ENCODE results near the gene NPAS3.

The NPAS3 gene

DNA sequence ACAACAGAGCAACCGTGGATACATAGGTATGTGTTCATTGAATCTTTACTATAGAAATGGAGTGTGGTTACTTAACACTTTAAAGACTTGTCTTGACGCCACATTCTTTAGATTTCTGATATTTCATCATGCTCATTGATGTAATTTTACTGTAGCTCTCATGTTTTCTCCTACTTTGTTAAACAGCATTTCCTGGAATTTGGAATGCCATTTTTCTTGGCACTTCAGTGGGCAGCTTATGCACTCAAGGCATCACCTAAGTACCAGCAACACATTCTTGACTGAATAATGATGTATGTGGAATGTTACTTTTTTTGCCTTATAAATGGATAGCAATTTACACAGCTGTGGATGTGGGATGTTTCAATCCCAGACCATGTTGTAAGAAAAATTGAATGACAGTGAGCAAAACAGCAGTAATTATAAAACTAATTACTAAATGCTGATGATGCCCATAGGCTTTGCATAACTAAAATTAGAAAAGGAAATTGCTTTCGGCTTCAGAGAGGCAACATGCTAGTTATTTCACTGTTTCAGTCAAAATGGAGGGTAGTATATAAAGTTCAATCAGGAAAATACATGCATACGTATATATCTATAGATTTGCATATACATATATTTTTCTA, 298.5 kb downstream of the NPAS3 start:
- DNase-seq (ENCODE audit: extremely low read depth in 1 of 2, low read depth in 1 of 2), result no peak

DNA sequence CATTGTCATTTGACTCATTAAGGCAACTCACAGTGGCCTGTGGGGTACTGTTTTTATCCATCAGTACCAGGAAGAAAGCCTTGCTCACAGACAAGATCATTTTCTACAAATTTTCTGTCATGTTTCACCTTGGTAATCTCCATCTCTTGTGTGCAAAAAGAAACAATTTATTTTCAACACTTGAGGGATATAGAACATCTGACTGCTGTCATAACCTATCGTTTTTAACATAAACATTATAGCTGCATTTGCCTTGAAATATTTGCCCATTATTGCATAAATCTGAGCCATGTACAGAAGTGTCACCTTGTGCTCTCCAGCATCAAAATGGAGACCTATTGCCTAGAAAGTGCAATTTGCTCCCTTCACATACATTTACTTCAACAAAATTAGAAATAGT, 300.8 kb downstream of the NPAS3 start:
- DNase-seq (ENCODE audit: extremely low read depth in 1 of 2, low read depth in 1 of 2), result no peak

DNA sequence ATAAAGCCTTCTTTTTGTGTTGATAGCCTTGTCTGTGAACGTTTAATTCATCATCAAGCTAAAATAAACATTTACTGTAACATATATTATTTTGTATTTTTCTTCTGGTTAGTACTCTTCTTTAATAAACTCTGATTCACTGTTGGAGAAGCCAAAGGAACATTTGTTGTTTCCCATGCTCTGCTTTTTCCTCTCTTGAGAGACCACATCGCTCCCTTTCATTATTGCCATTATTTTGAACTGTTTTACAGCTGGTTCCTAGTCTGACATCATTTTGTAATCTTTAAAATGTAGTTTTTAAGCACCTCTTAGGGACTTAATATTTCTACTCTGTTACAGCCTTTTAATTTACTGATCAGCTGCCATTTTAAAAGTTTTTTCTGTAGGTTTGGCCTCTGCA, 301.8 kb downstream of the NPAS3 start:
- DNase-seq (ENCODE audit: extremely low read depth in 1 of 2, low read depth in 1 of 2), result no peak

DNA sequence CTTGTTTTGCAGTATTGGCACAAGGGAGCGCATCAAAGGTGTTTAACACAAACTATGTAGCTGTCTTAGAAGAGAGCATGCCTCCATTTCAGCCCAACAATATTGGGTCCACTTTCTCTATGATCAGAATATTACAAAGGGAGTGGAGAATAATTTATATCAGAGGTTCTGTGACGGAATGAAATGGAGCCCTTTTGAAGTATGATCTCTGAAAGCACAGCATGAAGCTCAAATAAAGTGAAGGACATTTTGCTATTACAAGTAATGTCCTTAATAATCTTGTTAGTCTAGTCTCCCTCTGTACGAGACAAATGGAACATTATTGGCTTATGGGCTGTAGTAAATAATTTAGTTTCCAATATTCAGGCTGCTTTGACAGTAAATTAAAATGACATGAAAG, 302.7 kb downstream of the NPAS3 start:
- no peak for DNase-seq (ENCODE audit: extremely low read depth in 1 of 2, low read depth in 1 of 2)

DNA sequence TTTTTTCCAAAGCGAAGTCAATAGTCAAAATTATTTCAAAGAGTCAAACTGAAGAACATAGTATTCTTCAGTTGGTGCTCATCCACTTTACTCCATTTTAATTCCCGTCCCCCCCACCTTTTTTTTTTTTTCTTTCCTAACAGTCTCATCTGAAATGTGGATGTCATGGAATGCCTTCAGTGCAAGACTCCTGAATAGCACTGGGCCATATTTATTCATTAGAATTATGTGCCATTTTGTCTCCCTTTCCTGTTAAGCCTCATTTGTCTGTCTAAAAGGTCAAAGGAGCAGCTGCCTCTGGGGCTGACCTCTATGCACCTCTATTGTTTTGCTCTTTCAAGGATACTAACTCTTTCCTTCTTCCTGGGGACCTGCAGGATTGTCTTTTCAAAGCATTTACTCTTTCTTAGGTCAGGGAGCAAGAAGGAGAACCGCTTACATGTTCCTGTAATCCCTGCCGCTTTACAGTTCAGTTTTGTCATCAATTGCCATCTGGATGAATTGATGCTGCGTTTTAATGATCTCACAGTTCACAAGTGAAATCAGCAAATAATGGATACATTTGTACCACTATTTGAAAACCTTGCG, 310.6 kb downstream of the NPAS3 start:
- no peak for DNase-seq (ENCODE audit: extremely low read depth in 1 of 2, low read depth in 1 of 2)

DNA sequence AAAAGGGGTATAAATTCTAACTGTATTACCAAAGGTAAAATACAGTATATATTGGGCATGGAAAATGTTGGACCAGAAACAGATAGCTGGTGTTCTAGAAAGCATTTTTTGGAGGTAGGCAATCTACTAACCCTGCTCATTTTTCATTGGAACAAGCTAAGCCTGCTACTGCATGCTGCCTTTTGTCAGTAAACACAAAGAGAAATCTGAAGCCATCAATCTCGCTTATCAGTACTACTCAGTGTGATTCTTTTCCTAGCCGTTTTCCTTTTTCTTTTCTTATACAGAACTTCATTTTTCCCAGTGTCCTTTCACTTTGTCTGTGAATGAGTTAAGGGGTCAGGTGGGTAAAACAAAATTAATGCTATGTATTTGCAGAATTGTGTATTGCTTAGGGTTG, 312.3 kb downstream of the NPAS3 start:
- no peak for DNase-seq (ENCODE audit: extremely low read depth in 1 of 2, low read depth in 1 of 2)

DNA sequence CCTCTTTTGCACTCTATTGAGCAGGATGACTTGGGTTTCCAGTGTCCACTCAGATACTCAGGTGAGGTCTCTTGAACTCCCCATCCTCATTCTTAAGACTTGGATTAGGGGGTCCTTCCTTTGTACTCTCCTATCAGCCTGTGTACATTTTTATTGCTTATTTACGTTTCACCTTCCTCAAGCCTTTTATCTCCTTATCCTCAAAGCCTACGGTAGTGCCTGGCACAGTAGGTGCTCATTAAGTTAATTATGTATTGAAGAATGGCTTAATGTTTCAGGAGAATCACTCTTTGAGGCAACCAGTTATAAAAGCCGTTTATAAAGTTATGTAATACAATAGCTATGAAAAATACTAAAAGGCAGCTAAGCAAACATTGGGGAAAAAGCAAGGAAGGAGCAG, 315.7 kb downstream of the NPAS3 start:
- no peak for DNase-seq (ENCODE audit: extremely low read depth in 1 of 2, low read depth in 1 of 2)

DNA sequence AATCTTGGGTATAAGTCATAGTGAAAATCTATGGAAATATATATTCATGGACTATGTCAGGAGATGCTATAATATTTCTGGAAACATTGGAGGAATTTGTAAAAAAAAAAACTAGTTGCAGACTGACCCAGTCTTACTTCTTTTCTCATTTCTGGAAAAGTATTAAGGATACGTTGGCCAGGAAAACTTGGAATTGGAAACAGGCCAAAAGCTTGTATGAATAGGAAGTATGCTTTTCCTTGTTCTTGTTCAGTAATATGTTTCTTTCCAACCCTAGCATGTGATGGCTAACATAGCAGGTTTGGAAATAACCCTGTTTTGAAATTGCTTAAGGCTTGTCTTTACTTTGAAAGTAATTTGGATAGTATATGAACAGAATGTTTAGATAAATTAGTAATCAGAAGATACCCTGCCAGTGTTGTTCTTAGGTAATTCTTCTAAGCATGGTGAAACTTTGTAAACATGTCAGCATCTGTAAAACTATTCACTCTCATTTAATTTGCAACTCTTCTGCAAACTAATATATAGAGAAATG, 316.2 kb downstream of the NPAS3 start:
- DNase-seq (ENCODE audit: extremely low read depth in 1 of 2, low read depth in 1 of 2), result no peak

DNA sequence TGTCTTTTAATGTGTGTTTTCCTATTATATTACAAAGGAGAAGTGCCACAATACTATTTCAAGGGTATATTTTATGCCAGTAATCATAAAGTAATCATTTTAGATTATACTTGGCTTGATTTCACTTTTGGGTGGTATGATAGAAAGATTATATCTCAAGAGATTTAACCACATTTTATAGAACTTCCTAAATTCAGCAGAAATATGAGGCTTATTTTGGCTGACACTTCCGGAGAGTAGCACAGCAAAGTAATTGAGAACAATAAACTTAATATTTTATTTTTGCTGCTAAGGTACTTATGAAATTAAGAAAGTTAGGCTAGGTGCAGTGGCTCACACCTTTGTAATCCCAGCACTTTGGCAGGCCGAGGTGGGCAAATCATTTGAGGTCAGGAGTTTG, 319.1 kb downstream of the NPAS3 start:
- DNase-seq (ENCODE audit: extremely low read depth in 1 of 2, low read depth in 1 of 2), result no peak

DNA sequence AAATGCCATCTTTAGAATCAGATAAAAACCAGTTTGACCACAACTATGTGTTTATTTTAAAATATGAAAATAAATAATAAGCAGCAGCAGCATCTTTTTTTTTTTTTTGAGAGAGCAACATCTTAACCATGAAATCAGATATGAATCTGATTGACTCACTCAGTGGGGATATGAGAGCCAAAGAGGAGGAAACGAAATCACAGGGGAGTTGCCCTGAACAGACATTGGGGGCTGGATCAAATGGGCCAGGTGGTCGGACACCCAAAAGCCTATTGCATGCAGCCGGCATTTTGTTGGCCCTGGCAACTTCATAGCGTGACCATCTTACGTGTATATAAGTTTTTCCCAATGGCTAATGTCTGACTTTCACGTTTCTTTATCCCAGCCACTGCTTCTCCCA, 321.1 kb downstream of the NPAS3 start:
- DNase-seq (ENCODE audit: extremely low read depth in 1 of 2, low read depth in 1 of 2), result no peak

DNA sequence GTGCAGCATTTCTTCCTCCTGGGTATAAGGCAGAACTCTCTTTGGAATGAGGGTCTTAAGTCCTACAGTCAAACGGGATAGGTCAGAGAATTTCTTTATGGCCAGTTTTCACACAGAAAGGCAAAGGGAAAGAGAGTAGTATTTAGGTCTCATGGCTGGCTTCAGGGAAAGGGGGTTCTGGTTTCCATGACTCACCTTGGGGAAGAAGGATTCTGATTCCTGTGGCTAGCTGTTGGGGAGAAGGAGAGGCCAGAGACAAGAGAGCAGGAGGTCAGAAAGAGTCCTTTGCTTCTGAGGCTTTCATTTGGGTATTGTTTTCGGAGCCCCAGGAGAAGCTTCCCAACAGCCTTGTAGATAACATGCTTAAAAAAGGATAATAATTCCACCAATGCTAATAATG, 332.5 kb downstream of the NPAS3 start:
- DNase-seq (ENCODE audit: extremely low read depth in 1 of 2, low read depth in 1 of 2), result no peak

DNA sequence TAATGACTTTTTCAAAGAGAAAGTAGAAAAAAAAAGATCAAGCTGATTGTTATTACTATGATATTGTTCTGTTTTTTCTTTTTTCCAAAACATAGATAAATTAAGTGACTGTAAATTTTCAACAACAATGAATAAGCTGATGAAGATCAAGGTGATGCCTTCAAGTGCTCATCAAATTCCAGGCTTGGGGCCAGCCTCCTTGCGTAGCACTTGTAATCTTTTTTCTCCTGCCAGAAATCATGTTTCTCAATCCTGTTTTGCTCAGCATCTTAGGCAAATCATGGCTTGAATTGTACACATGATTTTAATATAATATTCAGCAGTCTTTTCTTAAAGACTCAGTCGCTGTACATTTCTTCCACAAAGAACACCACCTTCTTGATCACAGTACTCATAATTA, 333.2 kb downstream of the NPAS3 start:
- DNase-seq (ENCODE audit: extremely low read depth in 1 of 2, low read depth in 1 of 2), result no peak

DNA sequence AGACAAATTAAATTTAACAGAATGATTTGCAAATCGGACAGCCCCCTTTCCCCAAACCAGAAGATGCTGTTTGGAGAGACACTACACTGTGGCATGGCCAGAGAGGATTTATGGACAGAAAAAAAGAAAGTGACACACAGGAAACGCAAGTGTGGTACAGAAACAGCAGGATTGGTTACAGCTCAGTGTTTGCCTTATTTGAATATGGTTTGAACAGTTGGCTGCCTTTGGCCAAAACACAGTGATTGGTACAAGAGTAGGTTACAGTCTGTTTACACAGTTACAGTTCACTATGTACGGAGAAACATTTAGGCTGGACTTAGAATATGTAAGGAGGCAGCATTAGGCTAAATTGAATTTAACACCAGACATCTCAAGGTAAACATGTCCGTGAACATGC, 335.3 kb downstream of the NPAS3 start:
- no peak for DNase-seq (ENCODE audit: extremely low read depth in 1 of 2, low read depth in 1 of 2)

DNA sequence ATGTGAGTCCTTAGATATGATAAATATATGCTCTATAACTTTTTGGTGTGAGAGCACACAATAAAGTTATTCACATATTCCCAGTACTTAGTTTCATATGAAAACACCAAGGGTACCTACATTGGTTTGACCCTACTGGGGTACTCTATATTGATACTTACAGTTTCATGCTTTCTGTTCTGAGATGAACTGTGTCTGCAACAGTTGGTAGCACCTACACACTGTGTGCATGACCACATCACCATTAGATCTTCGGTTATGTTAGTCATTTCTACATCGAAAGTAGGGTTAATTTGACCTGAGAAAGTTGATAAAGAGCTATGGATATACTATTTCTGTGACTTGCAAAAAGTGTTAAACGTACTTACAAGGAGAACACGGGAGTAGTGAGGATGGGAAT, 337.2 kb downstream of the NPAS3 start:
- DNase-seq (ENCODE audit: extremely low read depth in 1 of 2, low read depth in 1 of 2), result no peak

DNA sequence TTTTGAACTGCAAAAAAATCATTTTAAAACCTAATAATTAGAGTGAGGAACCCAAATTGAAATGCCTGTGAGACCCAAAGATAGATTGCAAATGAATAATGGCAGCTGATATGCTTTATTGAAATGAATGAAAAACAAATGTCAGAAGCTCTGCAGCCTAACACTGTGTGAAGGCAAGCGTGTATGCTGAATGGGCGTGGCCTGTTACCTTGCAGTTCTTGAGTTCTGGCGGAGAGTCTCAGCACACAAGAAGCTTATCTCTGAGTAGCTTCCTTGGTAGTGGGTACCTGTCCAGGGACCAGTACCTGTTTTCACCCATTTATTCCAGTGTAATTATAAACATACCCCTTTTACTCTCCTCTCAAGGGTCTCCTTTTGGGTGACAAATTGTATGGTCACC, 341.2 kb downstream of the NPAS3 start:
- no peak for DNase-seq (ENCODE audit: extremely low read depth in 1 of 2, low read depth in 1 of 2)

DNA sequence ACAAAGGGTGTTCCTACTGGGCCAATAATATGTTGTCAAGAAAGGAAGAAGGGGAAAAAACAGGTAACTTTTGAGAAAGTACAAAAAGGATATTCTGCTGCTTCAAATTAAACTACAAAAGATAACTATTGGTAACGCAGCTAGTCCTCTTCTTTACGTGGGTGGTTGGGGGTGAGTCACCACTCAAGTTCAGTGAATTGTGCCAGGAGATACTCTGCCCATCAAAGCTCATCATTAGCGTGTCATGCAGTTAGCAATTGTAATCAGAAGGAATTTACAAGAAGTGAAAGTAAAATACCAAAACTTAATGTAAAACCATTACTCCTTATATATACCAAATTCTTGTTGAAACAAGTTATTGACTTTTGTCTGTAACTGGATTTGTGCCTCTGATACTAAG, 342.0 kb downstream of the NPAS3 start:
- DNase-seq (ENCODE audit: extremely low read depth in 1 of 2, low read depth in 1 of 2), result no peak

DNA sequence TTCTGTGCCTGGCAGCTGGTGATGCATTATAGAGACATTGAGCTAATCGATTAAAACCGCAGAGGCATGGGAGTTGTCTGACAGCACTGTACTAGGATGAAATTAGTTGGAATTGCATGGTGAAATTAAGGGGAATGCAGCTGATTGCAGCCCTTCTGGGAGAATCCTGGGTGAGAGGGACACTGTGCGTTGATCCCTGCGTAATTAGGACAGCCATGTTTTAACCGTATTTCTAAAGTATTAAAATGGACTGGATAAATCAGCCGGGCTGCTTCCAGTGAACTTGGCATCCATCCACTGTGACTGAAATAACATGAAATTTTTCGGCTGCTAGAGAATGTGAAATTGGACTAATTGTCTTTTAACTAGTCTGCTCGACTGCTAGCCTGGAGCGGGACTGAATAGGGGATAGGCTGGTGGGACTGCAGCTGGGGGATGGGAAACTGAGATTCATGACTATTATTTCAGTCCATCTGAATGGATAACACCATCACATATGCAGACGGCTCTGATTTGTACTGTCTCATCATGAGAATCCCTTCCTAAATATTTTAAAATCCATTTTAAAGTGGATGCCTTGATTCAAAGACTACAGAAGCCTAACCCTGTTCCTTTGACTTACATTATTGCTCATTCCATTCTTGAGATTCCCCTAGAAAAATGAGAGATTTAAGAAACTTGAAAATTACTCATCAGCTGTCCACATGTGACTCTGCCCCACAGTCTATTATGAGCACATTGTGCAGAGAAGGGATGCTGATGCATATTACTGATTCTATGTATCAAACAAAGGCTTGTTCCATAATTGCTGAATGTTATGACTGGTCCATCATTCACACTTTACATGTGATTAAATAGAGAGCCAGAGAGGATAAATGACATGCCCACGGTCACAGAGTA, 343.9 kb downstream of the NPAS3 start:
- DNase-seq (ENCODE audit: extremely low read depth in 1 of 2, low read depth in 1 of 2), result no peak

DNA sequence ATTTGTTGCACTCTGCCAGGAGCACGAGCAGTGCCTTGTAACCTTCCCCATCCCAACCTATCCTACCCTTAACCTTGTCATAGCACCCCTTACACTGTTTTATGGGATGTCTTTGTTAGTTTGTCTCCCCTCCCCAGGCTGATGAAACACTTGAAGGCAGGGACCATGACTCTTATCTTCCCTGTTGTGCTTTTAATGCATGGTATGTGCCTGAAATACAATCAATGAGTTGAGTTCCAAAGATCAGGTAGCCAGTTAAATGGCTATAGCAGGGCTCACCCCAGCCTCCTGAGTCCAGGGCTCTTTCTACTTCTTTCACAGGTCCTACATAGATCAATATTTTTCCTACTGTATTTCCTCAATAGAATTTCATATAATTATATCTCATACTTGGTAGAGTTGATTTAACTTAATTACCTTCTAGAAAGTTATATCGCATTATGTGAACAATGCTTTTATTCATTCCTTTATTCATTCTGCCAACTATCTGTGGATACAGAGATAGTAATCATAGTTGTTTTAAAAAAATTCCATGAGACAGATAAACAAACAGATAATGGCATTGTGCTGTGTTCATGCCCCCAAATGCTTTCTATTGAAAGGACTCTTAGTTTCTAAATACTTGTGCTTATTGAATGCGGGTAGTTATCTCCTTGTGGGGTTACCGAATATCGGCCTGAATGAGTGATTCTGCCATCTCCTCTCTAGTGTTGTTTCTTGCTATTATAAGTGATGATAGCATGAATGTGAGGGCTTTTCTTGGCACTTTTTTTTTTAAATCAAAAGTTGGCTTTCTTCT, 347.4 kb downstream of the NPAS3 start:
- no peak for DNase-seq (ENCODE audit: extremely low read depth in 1 of 2, low read depth in 1 of 2)

DNA sequence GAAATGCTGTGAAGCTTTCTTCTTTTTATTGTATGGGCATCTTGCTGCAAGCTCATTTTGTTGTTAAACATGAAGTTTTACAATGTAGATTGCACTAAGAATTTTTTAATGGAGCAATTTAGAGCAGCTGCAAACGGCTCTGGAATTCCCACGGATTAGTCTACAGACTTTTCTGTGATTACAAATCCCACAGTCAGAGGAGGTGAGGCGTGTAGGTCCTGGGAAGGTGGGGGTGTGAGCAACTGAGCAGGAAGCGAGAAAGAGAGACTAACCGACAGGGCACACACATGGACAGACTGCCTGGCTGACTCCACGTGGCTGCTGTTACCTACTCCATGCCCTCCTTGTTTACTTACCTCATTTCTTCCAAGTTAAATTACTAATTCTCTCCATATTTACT, 348.5 kb downstream of the NPAS3 start:
- no peak for DNase-seq (ENCODE audit: extremely low read depth in 1 of 2, low read depth in 1 of 2)

DNA sequence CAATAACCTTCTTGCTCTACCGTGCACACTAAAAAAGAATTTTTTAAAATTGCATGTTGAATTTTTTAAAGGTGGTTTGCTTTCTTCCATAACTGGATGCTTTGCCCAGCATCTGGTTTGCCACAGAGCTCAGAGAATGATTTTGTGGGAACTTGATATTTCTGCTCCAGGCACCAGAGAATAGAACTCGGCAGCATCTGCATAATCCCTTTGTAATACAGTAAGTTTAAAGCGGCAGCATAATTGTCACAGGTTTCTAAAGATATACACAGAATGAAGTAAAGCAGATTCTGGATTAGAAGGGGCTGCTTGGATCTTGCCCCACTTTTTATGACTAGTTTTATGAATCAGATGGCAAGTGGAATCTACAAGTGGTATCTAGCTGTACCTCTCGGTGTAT, 352.0 kb downstream of the NPAS3 start:
- DNase-seq (ENCODE audit: extremely low read depth in 1 of 2, low read depth in 1 of 2), result no peak

DNA sequence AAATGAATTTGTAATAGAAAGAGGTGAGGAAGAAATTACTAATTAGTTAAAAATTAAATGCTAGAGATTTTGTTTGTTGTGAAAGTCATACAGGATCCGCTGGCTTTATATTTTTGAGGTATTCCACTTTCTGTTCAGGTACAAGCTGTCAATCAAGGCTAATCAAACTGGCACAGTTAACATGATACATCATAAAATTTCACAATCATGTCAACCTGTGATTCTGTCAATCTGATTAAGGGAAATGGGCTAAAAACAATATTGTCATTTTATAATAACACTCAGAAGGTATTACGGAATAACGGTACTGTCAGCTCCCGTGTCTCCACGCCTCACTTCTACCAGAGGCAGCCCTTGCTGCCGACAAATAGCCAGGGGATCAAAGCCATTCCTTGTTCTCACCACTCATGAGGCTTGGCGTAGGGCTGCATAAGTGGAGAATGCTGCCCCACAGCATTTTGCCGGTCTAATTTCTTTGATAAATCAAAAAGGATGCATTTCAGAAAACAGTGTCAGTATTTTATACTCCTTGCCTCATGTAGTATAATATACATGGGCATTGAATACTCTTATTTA, 352.9 kb downstream of the NPAS3 start:
- no peak for DNase-seq (ENCODE audit: extremely low read depth in 1 of 2, low read depth in 1 of 2)

All from stimulated activated CD8-positive, alpha-beta memory T cell treated with anti-CD3 and anti-CD28 coated beads, Interleukin-7, amount 100 ng/mL, for 48 hours (primary cell).